ENCODE results near the gene HOXD11.

- TF ChIP-seq EZH2 (IDR thresholded peaks at IDR 0.05) (no peak), FOXP2 (optimal IDR thresholded peaks at IDR 0.05; ENCODE audit: control extremely low read depth, extremely low read length, insufficient read depth) (no peak), POLR2AphosphoS5 (IDR thresholded peaks at IDR 0.05; ENCODE audit: borderline replicate concordance, low read depth, low read length) (no peak)
Measured at GRCh38 chr2:176099159-176099727, 7.8 kb upstream of the HOXD11 start.
